HG03103 (cell line): ENCODE results near the gene CD84.
"Not testable (repeated sequence)": the region's sequence is repeated elsewhere in the genome, so short reads cannot be mapped to it uniquely, and the experiment has no call there.

Experiments used
- ATAC-seq: cut with Tn5 transposase; IDR thresholded peaks from one replicate; pipeline ENCODE4 v1.9.1; 2021; ENCODE audit warnings: low read depth; ENCODE audit not compliant: unreplicated experiment

CD84 gene

GRCh38 chr1:160576390-160576789 lies 2.9 kb downstream of the CD84 start:
- no peak for ATAC-seq

- no peak for ATAC-seq
These were observed 4.1 kb downstream of the CD84 start for GRCh38 chr1:160575112-160575664.

GRCh38 chr1:160570840-160571239 lies 8.5 kb downstream of the CD84 start:
- ATAC-seq, result no peak

GRCh38 chr1:160569806-160570205 lies 9.5 kb downstream of the CD84 start:
- no peak for ATAC-seq

GRCh38 chr1:160567858-160568682 lies 11.2 kb downstream of the CD84 start:
- no peak for ATAC-seq

- ATAC-seq, result no peak
These were observed 12.0 kb downstream of the CD84 start for GRCh38 chr1:160567341-160567740.

- no peak for ATAC-seq
These were observed 13.7 kb downstream of the CD84 start for GRCh38 chr1:160565564-160565963.

- ATAC-seq, result not testable (repeated sequence)
These were observed 16.1 kb downstream of the CD84 start for GRCh38 chr1:160563230-160563629.

GRCh38 chr1:160562745-160563144 lies 16.6 kb downstream of the CD84 start:
- ATAC-seq, result not testable (repeated sequence)

- ATAC-seq, result no peak
These were observed 18.5 kb downstream of the CD84 start for GRCh38 chr1:160560806-160561205.

- ATAC-seq, result no peak
These were observed 19.1 kb downstream of the CD84 start for GRCh38 chr1:160560045-160560705.

- ATAC-seq, result not testable (repeated sequence)
These were observed 19.9 kb downstream of the CD84 start for GRCh38 chr1:160559437-160559836.

GRCh38 chr1:160558660-160559380 lies 20.5 kb downstream of the CD84 start:
- no peak for ATAC-seq

- ATAC-seq, result no peak
These were observed 25.5 kb downstream of the CD84 start for GRCh38 chr1:160553778-160554177.

GRCh38 chr1:160552425-160552824 lies 26.9 kb downstream of the CD84 start:
- ATAC-seq, result no peak

GRCh38 chr1:160550572-160551034 lies 28.7 kb downstream of the CD84 start:
- no peak for ATAC-seq

GRCh38 chr1:160549665-160550006 lies 29.7 kb downstream of the CD84 start:
- ATAC-seq, result no peak

- ATAC-seq, result no peak
These were observed 30.2 kb downstream of the CD84 start for GRCh38 chr1:160548960-160549664.

GRCh38 chr1:160548183-160548582 lies 31.1 kb downstream of the CD84 start:
- no peak for ATAC-seq

GRCh38 chr1:160547422-160547821 lies 31.9 kb downstream of the CD84 start:
- ATAC-seq, result no peak
